HepG2 (cell line): ENCODE data around the gene DPEP1.
"Not testable (repeated sequence)": the region's sequence is repeated elsewhere in the genome, so short reads cannot be mapped to it uniquely, and the experiment has no call there.

Experiments
- CTCF ChIP-seq: sonication (generic); formaldehyde crosslinking; IDR thresholded peaks from 2 replicates; pipeline ENCODE4 v1.5.0; 2020; ENCODE audit warnings: mild to moderate bottlenecking, missing genetic modification reagents, moderate library complexity
- PRDM15 ChIP-seq: sonication (generic); formaldehyde crosslinking; IDR thresholded peaks from 2 replicates; pipeline ENCODE4 v1.4.0; 2020; ENCODE audit warnings: missing genetic modification reagents
- TARDBP ChIP-seq: sonication (generic); formaldehyde crosslinking; IDR thresholded peaks from 2 replicates; pipeline ENCODE4 v1.8.0; 2022; ENCODE audit warnings: mild to moderate bottlenecking, missing genetic modification reagents
- ZBTB21 ChIP-seq: sonication (generic); formaldehyde crosslinking; IDR thresholded peaks from 2 replicates; pipeline ENCODE4 v1.4.0; 2020; ENCODE audit warnings: missing genetic modification reagents
- ZMAT5 ChIP-seq: sonication (generic); formaldehyde crosslinking; IDR thresholded peaks from 2 replicates; pipeline ENCODE4 v1.5.0; 2020; ENCODE audit warnings: mild to moderate bottlenecking, low read depth, missing genetic modification reagents, borderline replicate concordance
- ZNF12 ChIP-seq: sonication (generic); formaldehyde crosslinking; IDR thresholded peaks from 2 replicates; pipeline ENCODE4 v1.5.0; 2020; ENCODE audit warnings: missing genetic modification reagents
- ZSCAN21 ChIP-seq: sonication (generic); formaldehyde crosslinking; IDR thresholded peaks from 2 replicates; pipeline ENCODE4 v1.8.0; 2022; ENCODE audit warnings: mild to moderate bottlenecking, missing genetic modification reagents, moderate library complexity, borderline replicate concordance

- not testable (repeated sequence) for TF ChIP-seq ZMAT5 (CRISPR knock-in tag); CTCF (CRISPR knock-in tag); PRDM15 (CRISPR knock-in tag); ZNF12 (CRISPR knock-in tag); ZSCAN21 (CRISPR knock-in tag); TARDBP (CRISPR knock-in tag); ZBTB21
Measured at GRCh38 chr16:89667000-89667399, 53.6 kb downstream of the DPEP1 start.
